DND-41 (cell line): ENCODE results near the gene SFT2D2.
"Not testable (repeated sequence)": the region's sequence is repeated elsewhere in the genome, so short reads cannot be mapped to it uniquely, and the experiment has no call there.

ENCODE experiments used
- ATAC-seq: fragments of 200-7000 bp; cut with Tn5 transposase; 3 replicates; pipeline ENCODE4 v1.9.1; 2021; ENCODE audit warnings: low read depth; ENCODE audit not compliant: insufficient read depth
- DNase-seq: peaks from one replicate; pipeline ENCODE4 v3.0.0-alpha.2; 2020
- H2AFZ ChIP-seq: 2 replicates; pipeline ENCODE4 v1.6.0; 2012; ENCODE audit warnings: low read depth, low read length
- H3K27ac ChIP-seq: 2 replicates; pipeline ENCODE4 v1.5.1; 2012; ENCODE audit warnings: low read length, inconsistent platforms
- H3K27me3 ChIP-seq: fragments of 200-600 bp; sonication (generic); 2 replicates; pipeline ENCODE4 v1.6.0; 2012; ENCODE audit warnings: low read length, mild to moderate bottlenecking, inconsistent platforms; ENCODE audit not compliant: insufficient read depth, poor library complexity
- H3K36me3 ChIP-seq: 2 replicates; pipeline ENCODE4 v1.5.1; 2012; ENCODE audit warnings: low read length, inconsistent platforms; ENCODE audit not compliant: insufficient read depth
- H3K4me1 ChIP-seq: 2 replicates; pipeline ENCODE4 v1.5.1; 2012; ENCODE audit warnings: mild to moderate bottlenecking, low read length; ENCODE audit not compliant: insufficient read depth
- H3K4me2 ChIP-seq: 2 replicates; pipeline ENCODE4 v1.6.0; 2012; ENCODE audit warnings: mild to moderate bottlenecking, moderate library complexity, low read length, inconsistent platforms; ENCODE audit not compliant: insufficient read depth
- H3K4me3 ChIP-seq, 2 experiments: fragments of 200-600 bp in 1 of 2; shearing (Covaris generic) in 1 of 2; 2 replicates each; pipeline ENCODE4 v1.5.1; 2012 to 2016; ENCODE audit warnings: inconsistent platforms in 2 of 2, low read length in 2 of 2, mild to moderate bottlenecking in 2 of 2, low read depth in 1 of 2, moderate library complexity in 1 of 2
- H3K79me2 ChIP-seq: 2 replicates; pipeline ENCODE4 v1.6.0; 2012; ENCODE audit warnings: low read length, inconsistent platforms; ENCODE audit not compliant: insufficient read depth
- H3K9ac ChIP-seq: 2 replicates; pipeline ENCODE4 v1.6.0; 2012; ENCODE audit warnings: low read depth, mild to moderate bottlenecking, inconsistent platforms, low read length, moderate library complexity
- H3K9me3 ChIP-seq: 2 replicates; pipeline ENCODE4 v1.5.1; 2012; ENCODE audit warnings: low read length, moderate library complexity, mild to moderate bottlenecking, inconsistent platforms; ENCODE audit not compliant: insufficient read depth, severe bottlenecking
- H4K20me1 ChIP-seq: 2 replicates; pipeline ENCODE4 v1.6.0; 2012; ENCODE audit warnings: low read length; ENCODE audit not compliant: insufficient read depth
- EZH2 ChIP-seq: IDR thresholded peaks from 3 replicates; pipeline ENCODE4 v1.6.1; 2012; ENCODE audit warnings: borderline replicate concordance, low read depth, mild to moderate bottlenecking, moderate library complexity, low read length, inconsistent platforms; ENCODE audit not compliant: severe bottlenecking
- TF ChIP-seq, protein P1 (sequence below): IDR thresholded peaks from 2 replicates; pipeline ENCODE4 v1.5.1; 2012; ENCODE audit warnings: borderline replicate concordance, low read length, moderate library complexity, mild to moderate bottlenecking; ENCODE audit not compliant: poor library complexity, severe bottlenecking; ENCODE audit errors: extremely low read depth

SFT2D2 gene

DNA sequence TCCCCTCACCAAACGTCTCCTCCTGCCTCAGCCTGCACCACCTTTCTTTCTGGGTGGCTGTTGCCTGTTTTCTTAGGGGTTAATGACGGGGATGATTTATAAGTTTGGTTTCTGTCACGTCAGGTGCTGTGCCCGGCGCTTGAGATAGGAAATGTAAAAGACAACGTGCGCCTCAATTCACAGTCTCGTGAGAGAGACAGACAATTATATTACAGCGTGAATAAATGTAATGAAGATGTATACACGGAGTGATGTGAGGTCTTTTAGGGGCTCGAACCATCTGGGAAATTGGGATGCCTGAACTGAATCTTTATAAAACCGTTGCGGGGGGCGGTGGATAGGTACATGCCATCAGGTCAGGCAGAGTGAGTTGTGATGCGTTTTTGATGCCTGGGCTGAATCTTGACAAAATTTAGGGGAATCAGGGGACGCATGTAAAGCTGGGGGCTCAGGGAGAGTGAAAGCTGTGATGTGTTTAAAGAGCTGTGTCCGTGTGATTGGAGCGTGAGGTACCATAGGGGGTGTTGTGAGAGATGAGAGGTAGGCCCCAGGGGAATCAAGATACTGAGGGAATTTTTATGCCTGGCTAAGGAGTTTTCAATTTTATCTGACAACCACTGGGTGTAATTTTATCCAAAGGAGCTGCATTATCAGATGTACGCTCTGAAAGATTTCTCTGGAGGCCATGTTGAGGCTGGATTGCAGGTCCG lies 46.2 kb upstream of the SFT2D2 start:
- Histone ChIP-seq H3K9me3 (no peaks in the 10 kb centered on the region), H3K4me1 (peaks cover 28% of the 10 kb centered on the region), H3K79me2 (peaks cover 56% of the 10 kb centered on the region), H3K4me2 (peak overlapping the region; percentile 76), H4K20me1 (no peaks in the 10 kb centered on the region; the same call in 1 of the 2 replicates), H3K36me3 (peaks cover 11% of the 10 kb centered on the region), H3K4me3 (peak overlapping the region; percentile 59 to 67), H3K27ac (peak overlapping the region; percentile 85), H3K27me3 (no peaks in the 10 kb centered on the region), H2AFZ (peak overlapping the region; percentile 79), H3K9ac (peak overlapping the region; percentile 78)
- no peak for TF ChIP-seq EZH2
- TF ChIP-seq, protein P1, sequence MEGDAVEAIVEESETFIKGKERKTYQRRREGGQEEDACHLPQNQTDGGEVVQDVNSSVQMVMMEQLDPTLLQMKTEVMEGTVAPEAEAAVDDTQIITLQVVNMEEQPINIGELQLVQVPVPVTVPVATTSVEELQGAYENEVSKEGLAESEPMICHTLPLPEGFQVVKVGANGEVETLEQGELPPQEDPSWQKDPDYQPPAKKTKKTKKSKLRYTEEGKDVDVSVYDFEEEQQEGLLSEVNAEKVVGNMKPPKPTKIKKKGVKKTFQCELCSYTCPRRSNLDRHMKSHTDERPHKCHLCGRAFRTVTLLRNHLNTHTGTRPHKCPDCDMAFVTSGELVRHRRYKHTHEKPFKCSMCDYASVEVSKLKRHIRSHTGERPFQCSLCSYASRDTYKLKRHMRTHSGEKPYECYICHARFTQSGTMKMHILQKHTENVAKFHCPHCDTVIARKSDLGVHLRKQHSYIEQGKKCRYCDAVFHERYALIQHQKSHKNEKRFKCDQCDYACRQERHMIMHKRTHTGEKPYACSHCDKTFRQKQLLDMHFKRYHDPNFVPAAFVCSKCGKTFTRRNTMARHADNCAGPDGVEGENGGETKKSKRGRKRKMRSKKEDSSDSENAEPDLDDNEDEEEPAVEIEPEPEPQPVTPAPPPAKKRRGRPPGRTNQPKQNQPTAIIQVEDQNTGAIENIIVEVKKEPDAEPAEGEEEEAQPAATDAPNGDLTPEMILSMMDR, result no peak
- ATAC-seq (peak; percentile 13; the same call in 2 of the 3 replicates), DNase-seq (peak; percentile 21)

DNA sequence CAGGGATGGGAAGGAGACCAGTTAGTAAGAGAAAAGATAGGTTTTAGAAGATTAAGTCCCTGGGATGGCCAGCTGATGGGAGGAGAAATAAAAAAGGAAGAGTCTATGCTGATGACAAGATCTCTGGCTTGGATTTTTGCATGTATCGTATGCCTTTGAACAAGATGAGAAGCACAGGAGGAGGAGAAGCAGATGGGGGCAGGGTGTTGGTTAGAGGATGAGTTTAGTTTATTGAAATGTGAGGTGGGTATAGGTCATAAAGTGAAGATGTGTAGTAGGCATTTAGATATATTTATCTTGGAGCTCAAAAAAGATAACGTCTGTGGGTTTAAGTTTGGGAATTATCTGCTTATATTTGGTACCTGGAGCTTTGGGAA lies 45.7 kb upstream of the SFT2D2 start:
- peak overlapping the region; percentile 76 for H3K4me2 ChIP-seq
- DNase-seq (no peak), ATAC-seq (no peak)
- no peaks in the 10 kb centered on the region; the same call in 1 of the 2 replicates for H4K20me1 ChIP-seq
- peak overlapping the region; percentile 85 for H3K27ac ChIP-seq
- H3K9me3 ChIP-seq, result no peaks in the 10 kb centered on the region
- H3K4me1 ChIP-seq, result peaks cover 28% of the 10 kb centered on the region
- no peaks in the 10 kb centered on the region for H3K27me3 ChIP-seq
- H2AFZ ChIP-seq, result peak overlapping the region; percentile 79; the same call in 1 of the 2 replicates
- H3K4me3 ChIP-seq, result peak overlapping the region; percentile 59 to 67; a peak in 3 of 4 replicates
- no peak for TF ChIP-seq EZH2
- TF ChIP-seq, protein P1, result no peak
- peaks cover 16% of the 10 kb centered on the region for H3K36me3 ChIP-seq
- peaks cover 62% of the 10 kb centered on the region for H3K79me2 ChIP-seq
- peak overlapping the region; percentile 78 for H3K9ac ChIP-seq

DNA sequence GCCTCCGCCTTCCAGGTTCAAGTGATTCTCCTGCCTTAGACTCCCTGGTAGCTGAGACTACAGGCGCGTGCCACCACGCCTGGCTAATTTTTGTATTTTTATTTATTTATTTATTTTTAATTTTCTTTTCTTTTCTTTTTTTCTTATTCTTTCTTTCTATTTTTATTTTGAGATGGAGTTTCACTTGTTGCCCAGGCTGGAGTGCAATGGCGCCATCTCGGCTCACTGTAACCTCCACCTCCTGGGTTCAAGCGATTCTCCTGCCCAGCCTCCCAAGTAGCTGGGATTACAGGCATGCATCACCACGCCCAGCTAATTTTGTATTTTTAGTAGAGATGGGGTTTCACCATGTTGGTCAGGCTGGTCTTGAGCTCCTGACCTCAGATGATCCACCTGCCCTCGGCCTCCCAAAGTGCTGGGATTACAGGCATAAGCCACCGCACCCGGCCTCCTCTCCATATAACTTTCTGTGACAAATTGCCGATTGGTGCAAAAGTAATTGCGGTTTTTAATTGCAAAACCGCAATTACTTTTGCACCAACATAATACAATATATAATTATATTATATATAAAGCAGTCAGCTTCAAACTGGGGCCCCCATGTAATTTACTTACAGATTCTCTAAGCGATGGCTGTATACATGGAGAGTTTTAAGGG lies 44.6 kb upstream of the SFT2D2 start:
- not testable (repeated sequence) for ATAC-seq, H3K27ac ChIP-seq, H2AFZ ChIP-seq, H4K20me1 ChIP-seq, H3K9ac ChIP-seq, H3K4me3 ChIP-seq, H3K9me3 ChIP-seq, DNase-seq, H3K27me3 ChIP-seq
- Histone ChIP-seq H3K4me1 (peaks cover 28% of the 10 kb centered on the region), H3K4me2 (peak overlapping the region; percentile 76; the same call in 1 of the 2 replicates), H3K79me2 (peaks cover 65% of the 10 kb centered on the region), H3K36me3 (peaks cover 19% of the 10 kb centered on the region)

DNA sequence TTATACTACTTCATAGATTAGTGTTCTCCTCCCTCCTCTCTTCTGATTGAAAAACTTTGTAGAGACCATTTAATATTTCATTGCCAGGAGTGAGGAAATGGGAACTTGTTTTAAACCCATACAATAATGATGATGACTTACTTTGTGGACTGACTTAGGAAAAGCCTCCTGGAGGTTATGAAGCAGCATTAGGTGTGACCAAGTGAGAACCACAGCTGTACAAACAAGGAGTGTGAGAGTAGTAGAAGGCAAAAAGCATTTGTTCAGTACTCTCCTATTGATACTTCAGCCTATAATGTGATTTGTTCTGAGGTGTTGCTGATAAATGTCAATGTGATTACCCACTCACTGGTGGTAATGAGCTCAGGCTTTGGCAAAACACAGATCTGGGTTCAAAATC lies 38.6 kb upstream of the SFT2D2 start:
- H4K20me1 ChIP-seq, result no peaks in the 10 kb centered on the region
- no peak overlapping the region for H2AFZ ChIP-seq
- peaks cover 74% of the 10 kb centered on the region for H3K36me3 ChIP-seq
- 0 out of 2 replicates have a peak, but pooled peaks cover 4% of the 10 kb centered on the region for H3K4me1 ChIP-seq
- no peaks in the 10 kb centered on the region for H3K27me3 ChIP-seq
- no peak overlapping the region for H3K4me3 ChIP-seq
- no peak overlapping the region for H3K27ac ChIP-seq
- no peaks in the 10 kb centered on the region for H3K9me3 ChIP-seq
- no peak overlapping the region for H3K4me2 ChIP-seq
- H3K79me2 ChIP-seq, result peaks cover 53% of the 10 kb centered on the region
- no peak for DNase-seq
- ATAC-seq, result no peak
- H3K9ac ChIP-seq, result no peak overlapping the region
- no peak for TF ChIP-seq EZH2
- TF ChIP-seq, protein P1, result no peak
